Body of pancreas (tissue), 4 donors: ENCODE data around the gene SRSF5.

Source experiments
- CTCF ChIP-seq, 7 experiments: fragments of 450-650 bp in 4 of 7; fragments of 200-600 bp in 3 of 7; sonication (generic) in 3 of 7; IDR thresholded peaks; one replicate each; pipeline ENCODE4 v1.5.1; 2016 to 2019; ENCODE audit warnings: antibody characterized with exemption in 7 of 7
- POLR2A ChIP-seq, 3 donors: fragments of 450-650 bp; IDR thresholded peaks; one replicate each; pipeline ENCODE4 v1.6.1; 2016; ENCODE audit warnings: antibody characterized with exemption in 3 of 3, mild to moderate bottlenecking in 2 of 3

- no peak for TF ChIP-seq CTCF (IDR thresholded peaks at IDR 0.05)
- no peak for TF ChIP-seq POLR2A (IDR thresholded peaks at IDR 0.05)
Observed at GRCh38 chr14:69808919-69809808, 42.2 kb downstream of the SRSF5 start.
